GM12878 (cell line): ENCODE measurements around the gene CKB. TPM values are rescaled to one million over a fixed set of nuclear protein-coding genes. Genes with fewer than 3 reads are reported as not detected.

ENCODE experiments used
- ATAC-seq: fragments of 200-7000 bp; cut with Tn5 transposase; 3 replicates; pipeline ENCODE4 v1.9.1; 2020; ENCODE audit warnings: mild to moderate bottlenecking, moderate library complexity
- BruUV-seq: library from RNA; stranded (reverse); fragments of 400-500 nt; replicated peaks from 2 replicates; lab custom pipeline; 2021; lab: Mats Ljungman, UMichigan
- CTCF ChIA-PET: fragments of 300-600 bp; sonication (Branson Sonifier 250); formaldehyde crosslinking; extraction: SDS; loops from one replicate; lab custom pipeline; 2021; ENCODE audit warnings: inconsistent platforms; lab: Yijun Ruan, JAX
- POLR2A ChIA-PET: fragments of 350-600 bp; formaldehyde crosslinking; extraction: SDS; loops from one replicate; lab custom pipeline; 2021; ENCODE audit warnings: inconsistent platforms; lab: Charles Lee
- RAD21 ChIA-PET: fragments of 300-600 bp; sonication (Branson Sonifier 250); formaldehyde crosslinking; loops from one replicate; lab custom pipeline; 2023; ENCODE audit warnings: antibody characterized with exemption; ENCODE audit not compliant: unreplicated experiment; lab: Charles Lee
- SMC1A ChIA-PET: fragments of 300-600 bp; sonication (Branson Sonifier 250); formaldehyde crosslinking; loops from one replicate; lab custom pipeline; 2023; ENCODE audit not compliant: unreplicated experiment, uncharacterized antibody; lab: Charles Lee
- DNase-seq: peaks from one replicate; pipeline ENCODE4 v3.0.0-alpha.2; 2011; ENCODE audit warnings: low read depth, low spot score
- FAIRE-seq: peaks from 3 replicates; lab custom pipeline; 2011; peaks lifted over from hg19 to GRCh38; lab: Jason Lieb, UNC
- H2AFZ ChIP-seq: 2 replicates; pipeline ENCODE4 v1.6.0; 2011; ENCODE audit warnings: low read depth, low read length, control low read depth; ENCODE audit not compliant: control insufficient read depth
- H3K27ac ChIP-seq: 2 replicates; pipeline ENCODE4 v1.5.1; 2011; ENCODE audit warnings: control low read depth; ENCODE audit not compliant: control insufficient read depth, insufficient read depth
- H3K27me3 ChIP-seq, 2 experiments: replicated peaks in 1 of 2; 2 replicates each; pipeline versions ENCODE4 v1.6.0 to v1.6.1; 2011; ENCODE audit warnings: low read length in 1 of 2; ENCODE audit not compliant: control insufficient read depth in 2 of 2, insufficient read depth in 2 of 2
- H3K36me3 ChIP-seq, 2 experiments: 2 replicates each; pipeline ENCODE4 v1.5.1; 2011; ENCODE audit warnings: low read length in 1 of 2; ENCODE audit not compliant: control insufficient read depth in 2 of 2, insufficient read depth in 2 of 2
- H3K4me1 ChIP-seq: 2 replicates; pipeline ENCODE4 v1.6.1; 2011; ENCODE audit warnings: mild to moderate bottlenecking, low read length, moderate library complexity, mixed read lengths; ENCODE audit not compliant: control insufficient read depth, insufficient read depth
- H3K4me2 ChIP-seq: 2 replicates; pipeline ENCODE4 v1.6.0; 2011; ENCODE audit warnings: control low read depth; ENCODE audit not compliant: control insufficient read depth, insufficient read depth
- H3K4me3 ChIP-seq: fragments of 200-600 bp; sonication (generic); 2 replicates; pipeline ENCODE4 v1.5.1; 2016
- H3K79me2 ChIP-seq: 2 replicates; pipeline ENCODE4 v1.6.0; 2011; ENCODE audit warnings: low read length; ENCODE audit not compliant: control insufficient read depth, insufficient read depth
- H3K9ac ChIP-seq: 2 replicates; pipeline ENCODE4 v1.8.0; 2011; ENCODE audit warnings: low read length, control low read depth, mixed read lengths; ENCODE audit not compliant: control insufficient read depth, insufficient read depth
- H3K9me3 ChIP-seq: replicated peaks from 3 replicates; pipeline ENCODE4 v1.5.1; 2011; ENCODE audit warnings: mild to moderate bottlenecking, low read length; ENCODE audit not compliant: control insufficient read depth, insufficient read depth
- H4K20me1 ChIP-seq: 2 replicates; pipeline ENCODE4 v1.6.0; 2011; ENCODE audit not compliant: control insufficient read depth, insufficient read depth
- GATAD2B ChIP-seq: fragments of 450-650 bp; conservative IDR thresholded peaks from 2 replicates; pipeline ENCODE4 v1.6.1; 2017; ENCODE audit warnings: low read depth, mild to moderate bottlenecking, moderate library complexity
- MEF2B ChIP-seq: fragments of 450-650 bp; IDR thresholded peaks from 2 replicates; pipeline ENCODE4 v1.6.1; 2018; ENCODE audit warnings: mild to moderate bottlenecking, moderate library complexity; ENCODE audit not compliant: partially characterized antibody, poor library complexity, severe bottlenecking
- PAX5 ChIP-seq: IDR thresholded peaks from 2 replicates; pipeline ENCODE4 v1.6.1; 2011; ENCODE audit warnings: low read depth, low read length, borderline replicate concordance
- RAD51 ChIP-seq: fragments of 450-650 bp; IDR thresholded peaks from 2 replicates; pipeline ENCODE4 v1.6.1; 2016; ENCODE audit warnings: moderate library complexity, mild to moderate bottlenecking, inconsistent platforms
- RELA ChIP-seq: fragments of 450-650 bp; IDR thresholded peaks from 2 replicates; pipeline ENCODE4 v1.8.0; 2014; ENCODE audit warnings: borderline replicate concordance; ENCODE audit not compliant: partially characterized antibody
- SP1 ChIP-seq: IDR thresholded peaks from one replicate; pipeline ENCODE4 v1.6.1; 2011; ENCODE audit warnings: low read depth, low read length
- SPI1 ChIP-seq: IDR thresholded peaks from 2 replicates; pipeline ENCODE4 v1.6.1; 2011; ENCODE audit warnings: low read depth, mild to moderate bottlenecking, low read length, moderate library complexity, borderline replicate concordance; ENCODE audit not compliant: insufficient read depth
- ZNF24 ChIP-seq: fragments of 450-650 bp; IDR thresholded peaks from 2 replicates; pipeline ENCODE4 v1.6.1; 2017; ENCODE audit warnings: antibody characterized with exemption, mild to moderate bottlenecking
- WGBS: methylation state at CpG from one replicate; pipeline ENCODE4 v1.1.6; 2016; ENCODE audit warnings: low lambda C conversion rate; ENCODE audit not compliant: insufficient replicate concordance, insufficient coverage; ENCODE audit errors: missing lambda C conversion rate; 5-methylcytosine and 5-hydroxymethylcytosine counted together
- in situ Hi-C: fragments of 300-500 bp; cut with MboI; formaldehyde crosslinking; loops from 9 replicates; pipeline ENCODE4 v1.14.3; 2018; ENCODE audit warnings: mixed read lengths
- intact Hi-C: fragments of 100-400 bp; cut with micrococcal nuclease; formaldehyde crosslinking; loops from one replicate; pipeline ENCODE4 v1.14.2; 2022; ENCODE audit not compliant: unreplicated experiment
- polyA plus RNA-seq, 11 experiments: library from polyadenylated mRNA; depleted of rRNA in 4 of 11; unstranded in 6 of 11; stranded (reverse) in 5 of 11; fragments of >200 nt; fragmentation: Nextera tagmentation in 4 of 11; fragmentation: Illumina TruSeq in 1 of 11; extraction: Ambion mirVana in 4 of 11; extraction: Trizol in 1 of 11; gene quantifications; 1 replicate in 1 of 11; 2 replicates in 10 of 11; pipeline versions ENCODE4 v1.2.1 to v1.2.3, GENCODE V29; 2011 to 2016; ENCODE audit warnings: inconsistent platforms in 2 of 11, missing spikeins in 2 of 11, low read depth in 1 of 11
- total RNA-seq, 4 experiments: library from RNA; depleted of rRNA in 3 of 4; stranded (reverse); fragments of >200 nt in 3 of 4; fragmentation: Illumina TruSeq in 1 of 4; extraction: Trizol in 1 of 4; gene quantifications; 2 replicates each; pipeline versions ENCODE4 v1.2.1 to v1.2.3, GENCODE V29; 2013 to 2021
- TF ChIP-seq, protein P1 (sequence below): fragments of 450-650 bp; IDR thresholded peaks from 2 replicates; pipeline ENCODE4 v1.6.1; 2018; ENCODE audit warnings: mild to moderate bottlenecking, low read depth, moderate library complexity; ENCODE audit not compliant: partially characterized antibody
- TF ChIP-seq, protein P2 (sequence below): fragments of 450-650 bp; formaldehyde crosslinking; IDR thresholded peaks from 2 replicates; pipeline ENCODE4 v1.5.0; 2022; ENCODE audit warnings: mild to moderate bottlenecking, missing genetic modification characterization

The CKB gene
- total and polyA plus RNA-seq, 10 of the 15 experiments (the other 5 are each of a cell fraction or from before 2014, with no cell fraction given): 0.40 to 6.1 (median 2.3) TPM

DNA sequence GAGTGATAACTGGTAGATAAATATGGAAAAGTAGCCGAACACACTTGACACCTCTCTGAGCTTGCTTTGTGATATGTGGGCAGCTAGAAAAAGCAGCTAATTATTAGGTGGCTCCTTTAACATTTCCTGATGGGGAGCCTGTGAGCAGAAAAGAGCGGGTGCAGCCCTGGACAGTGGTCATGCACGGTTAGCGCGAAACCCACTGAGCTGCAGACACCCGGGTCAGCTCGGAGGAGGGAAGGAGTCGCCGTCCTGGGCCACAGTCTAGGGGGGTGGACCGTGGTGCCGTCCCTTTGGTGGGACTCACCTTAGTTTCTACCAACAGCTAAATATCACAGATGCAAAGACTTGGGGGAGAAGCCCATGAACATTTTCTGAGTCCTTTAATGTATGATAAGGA, 46.8 kb upstream of the CKB start:
- POLR2A ChIA-PET: interaction anchor here (0.5 kb wide), 2 partner anchors 32 to 243 kb away, joined by 3 to 5 read pairs; no protein-coding TSS in a partner anchor
- WGBS: 47% methylated on average over 11 of the region's 11 CpGs

More for the DNA sequence above, 46.8 kb upstream of the CKB start:
- Histone ChIP-seq H3K27me3 (no peaks in the 10 kb centered on the region), H3K79me2 (peaks cover 31% of the 10 kb centered on the region), H3K27ac (no peak overlapping the region)
- ATAC-seq: no peak
- TF ChIP-seq GATAD2B (no peak), RELA (no peak), PAX5 (no peak), SP1 (no peak), MEF2B (no peak), SPI1 (no peak), RAD51 (no peak), ZNF24 (no peak)
- TF ChIP-seq, protein P1, sequence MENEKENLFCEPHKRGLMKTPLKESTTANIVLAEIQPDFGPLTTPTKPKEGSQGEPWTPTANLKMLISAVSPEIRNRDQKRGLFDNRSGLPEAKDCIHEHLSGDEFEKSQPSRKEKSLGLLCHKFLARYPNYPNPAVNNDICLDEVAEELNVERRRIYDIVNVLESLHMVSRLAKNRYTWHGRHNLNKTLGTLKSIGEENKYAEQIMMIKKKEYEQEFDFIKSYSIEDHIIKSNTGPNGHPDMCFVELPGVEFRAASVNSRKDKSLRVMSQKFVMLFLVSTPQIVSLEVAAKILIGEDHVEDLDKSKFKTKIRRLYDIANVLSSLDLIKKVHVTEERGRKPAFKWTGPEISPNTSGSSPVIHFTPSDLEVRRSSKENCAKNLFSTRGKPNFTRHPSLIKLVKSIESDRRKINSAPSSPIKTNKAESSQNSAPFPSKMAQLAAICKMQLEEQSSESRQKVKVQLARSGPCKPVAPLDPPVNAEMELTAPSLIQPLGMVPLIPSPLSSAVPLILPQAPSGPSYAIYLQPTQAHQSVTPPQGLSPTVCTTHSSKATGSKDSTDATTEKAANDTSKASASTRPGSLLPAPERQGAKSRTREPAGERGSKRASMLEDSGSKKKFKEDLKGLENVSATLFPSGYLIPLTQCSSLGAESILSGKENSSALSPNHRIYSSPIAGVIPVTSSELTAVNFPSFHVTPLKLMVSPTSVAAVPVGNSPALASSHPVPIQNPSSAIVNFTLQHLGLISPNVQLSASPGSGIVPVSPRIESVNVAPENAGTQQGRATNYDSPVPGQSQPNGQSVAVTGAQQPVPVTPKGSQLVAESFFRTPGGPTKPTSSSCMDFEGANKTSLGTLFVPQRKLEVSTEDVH: no peak
- TF ChIP-seq, protein P2, sequence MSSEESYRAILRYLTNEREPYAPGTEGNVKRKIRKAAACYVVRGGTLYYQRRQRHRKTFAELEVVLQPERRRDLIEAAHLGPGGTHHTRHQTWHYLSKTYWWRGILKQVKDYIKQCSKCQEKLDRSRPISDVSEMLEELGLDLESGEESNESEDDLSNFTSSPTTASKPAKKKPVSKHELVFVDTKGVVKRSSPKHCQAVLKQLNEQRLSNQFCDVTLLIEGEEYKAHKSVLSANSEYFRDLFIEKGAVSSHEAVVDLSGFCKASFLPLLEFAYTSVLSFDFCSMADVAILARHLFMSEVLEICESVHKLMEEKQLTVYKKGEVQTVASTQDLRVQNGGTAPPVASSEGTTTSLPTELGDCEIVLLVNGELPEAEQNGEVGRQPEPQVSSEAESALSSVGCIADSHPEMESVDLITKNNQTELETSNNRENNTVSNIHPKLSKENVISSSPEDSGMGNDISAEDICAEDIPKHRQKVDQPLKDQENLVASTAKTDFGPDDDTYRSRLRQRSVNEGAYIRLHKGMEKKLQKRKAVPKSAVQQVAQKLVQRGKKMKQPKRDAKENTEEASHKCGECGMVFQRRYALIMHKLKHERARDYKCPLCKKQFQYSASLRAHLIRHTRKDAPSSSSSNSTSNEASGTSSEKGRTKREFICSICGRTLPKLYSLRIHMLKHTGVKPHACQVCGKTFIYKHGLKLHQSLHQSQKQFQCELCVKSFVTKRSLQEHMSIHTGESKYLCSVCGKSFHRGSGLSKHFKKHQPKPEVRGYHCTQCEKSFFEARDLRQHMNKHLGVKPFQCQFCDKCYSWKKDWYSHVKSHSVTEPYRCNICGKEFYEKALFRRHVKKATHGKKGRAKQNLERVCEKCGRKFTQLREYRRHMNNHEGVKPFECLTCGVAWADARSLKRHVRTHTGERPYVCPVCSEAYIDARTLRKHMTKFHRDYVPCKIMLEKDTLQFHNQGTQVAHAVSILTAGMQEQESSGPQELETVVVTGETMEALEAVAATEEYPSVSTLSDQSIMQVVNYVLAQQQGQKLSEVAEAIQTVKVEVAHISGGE (CRISPR knock-in tag): no peak
- TF ChIP-seq, all 136 proteins: peak for 0
- FAIRE-seq (no peak), DNase-seq (no peak)
- intact Hi-C loops (no loop called here), in situ Hi-C loops (no loop called here)
- BruUV-seq: TSS peak; percentile 44
- Histone ChIP-seq H3K9me3 (no peaks in the 10 kb centered on the region), H3K4me3 (no peak overlapping the region), H3K36me3 (peaks cover 0 to 1% of the 10 kb centered on the region in 2 experiments; a peak in 3 of 4 replicates), H3K4me1 (peaks cover 11% of the 10 kb centered on the region), H2AFZ (no peak overlapping the region), H3K4me2 (no peak overlapping the region), H4K20me1 (no peaks in the 10 kb centered on the region; the same call in 1 of the 2 replicates), H3K9ac (no peak overlapping the region)
- ChIA-PET RAD21 (interaction anchor here (0.9 kb wide), 1 partner anchor 146 kb away, joined by 3 read pairs; the partner anchor contains the start of genes XRCC3 and ZFYVE21), SMC1A (interaction anchor here (1.1 to 1.6 kb wide), 3 partner anchors 53 to 239 kb away, joined by 3 to 7 read pairs (median 3); no protein-coding TSS in a partner anchor), CTCF (interaction anchor here (0.5 to 1.2 kb wide), 5 partner anchors 8 to 239 kb away, joined by 3 read pairs; no protein-coding TSS in a partner anchor)
